B cell (primary cell): ENCODE measurements around the gene ALG10. TPM values are rescaled to one million over a fixed set of nuclear protein-coding genes. Genes with fewer than 3 reads are reported as not detected.
"Not testable (repeated sequence)": the region's sequence is repeated elsewhere in the genome, so short reads cannot be mapped to it uniquely, and the experiment has no call there.

ENCODE experiments used
- ATAC-seq: fragments of 200-7000 bp; cut with Tn5 transposase; one replicate; pipeline ENCODE4 v1.10.0; 2021; ENCODE audit warnings: low read depth, mild to moderate bottlenecking, moderate number of reproducible peaks, moderate library complexity
- CTCF ChIA-PET: fragments of 350-600 bp; sonication (Branson Sonifier 250); formaldehyde crosslinking; loops from one replicate; lab custom pipeline; 2021; ENCODE audit warnings: antibody characterized with exemption, inconsistent platforms; lab: Charles Lee
- POLR2A ChIA-PET: fragments of 350-600 bp; sonication (Branson Sonifier 250); formaldehyde crosslinking; loops from one replicate; lab custom pipeline; 2021; ENCODE audit warnings: antibody characterized with exemption; lab: Charles Lee
- DNase-seq: peaks from one replicate; pipeline ENCODE4 v3.0.0; 2013
- H2AFZ ChIP-seq: 2 replicates; pipeline ENCODE4 v1.6.1; 2012; ENCODE audit warnings: mild to moderate bottlenecking, low read depth, low read length; ENCODE audit not compliant: insufficient read depth, poor library complexity, severe bottlenecking
- H3K27ac ChIP-seq, 2 donors: 1 replicate in 1 of 2; 2 replicates in 1 of 2; pipeline ENCODE4 v1.5.1; 2012 to 2013; ENCODE audit warnings: low read length in 2 of 2, mild to moderate bottlenecking in 2 of 2, moderate library complexity in 1 of 2
- H3K27me3 ChIP-seq, 4 experiments: fragments of 200-600 bp in 1 of 4; sonication (generic) in 1 of 4; replicated peaks in 1 of 4; 1 replicate in 2 of 4; 2 replicates in 2 of 4; pipeline versions ENCODE4 v1.6.1 to v1.7.0; 2013 to 2016; ENCODE audit warnings: low read length in 3 of 4, mild to moderate bottlenecking in 2 of 4, mixed read lengths in 1 of 4, moderate library complexity in 1 of 4; ENCODE audit not compliant: insufficient read depth in 4 of 4, control insufficient read depth in 3 of 4; ENCODE audit errors: control extremely low read depth in 1 of 4
- H3K36me3 ChIP-seq, 2 experiments: replicated peaks in 1 of 2; 1 replicate in 1 of 2; 2 replicates in 1 of 2; pipeline versions ENCODE4 v1.6.1 to v1.7.1; 2013; ENCODE audit warnings: low read length in 1 of 2; ENCODE audit not compliant: insufficient read depth in 2 of 2, control insufficient read depth in 1 of 2; ENCODE audit errors: control extremely low read depth in 1 of 2, extremely low read depth in 1 of 2
- H3K4me1 ChIP-seq, 2 donors: fragments of 200-600 bp in 1 of 2; sonication (generic) in 1 of 2; 1 replicate in 1 of 2; 2 replicates in 1 of 2; pipeline versions ENCODE4 v1.5.1 to v1.6.1; 2013 to 2017; ENCODE audit warnings: low read length in 2 of 2; ENCODE audit not compliant: control insufficient read depth in 2 of 2, insufficient read depth in 2 of 2
- H3K4me2 ChIP-seq: replicated peaks from 2 replicates; pipeline ENCODE3; 2012; ENCODE audit warnings: mild to moderate bottlenecking, low read depth, low read length; ENCODE audit not compliant: poor library complexity, severe bottlenecking
- H3K4me3 ChIP-seq, 5 experiments: fragments of 200-600 bp in 1 of 5; sonication (generic) in 1 of 5; 1 replicate in 3 of 5; 2 replicates in 2 of 5; pipeline versions ENCODE4 v1.5.1 to v1.7.0; 2011 to 2016; ENCODE audit warnings: low read length in 4 of 5, mild to moderate bottlenecking in 4 of 5, low read depth in 2 of 5, control low read depth in 1 of 5, moderate library complexity in 1 of 5; ENCODE audit not compliant: insufficient read depth in 1 of 5; ENCODE audit errors: control extremely low read depth in 1 of 5, extremely low read depth in 1 of 5
- H3K79me2 ChIP-seq: fragments of 200-600 bp; sonication (generic); one replicate; pipeline ENCODE4 v1.6.0; 2016; ENCODE audit warnings: low read length; ENCODE audit not compliant: control insufficient read depth, insufficient read depth
- H3K9ac ChIP-seq: fragments of 200-600 bp; sonication (generic); 2 replicates; pipeline ENCODE4 v1.6.1; 2017; ENCODE audit warnings: mild to moderate bottlenecking, low read length, moderate library complexity
- H3K9me3 ChIP-seq, 3 donors: one replicate each; pipeline versions ENCODE4 v1.6.1 to v1.7.1; 2013; ENCODE audit warnings: low read length in 2 of 3; ENCODE audit not compliant: control insufficient read depth in 2 of 3, insufficient read depth in 1 of 3; ENCODE audit errors: control extremely low read depth in 1 of 3
- H4K20me1 ChIP-seq: 2 replicates; pipeline ENCODE4 v1.6.0; 2012; ENCODE audit warnings: mild to moderate bottlenecking, low read length; ENCODE audit not compliant: insufficient read depth, control insufficient read depth, poor library complexity, severe bottlenecking
- H3K27ac Mint-ChIP-seq: one replicate; pipeline ENCODE4 v1.8.0; 2021; ENCODE audit warnings: mixed read lengths
- H3K27me3 Mint-ChIP-seq: one replicate; pipeline ENCODE4 v1.8.0; 2021; ENCODE audit warnings: mixed read lengths
- H3K4me1 Mint-ChIP-seq: one replicate; pipeline ENCODE4 v1.8.0; 2021; ENCODE audit warnings: mixed read lengths
- H3K4me3 Mint-ChIP-seq: one replicate; pipeline ENCODE4 v1.8.0; 2021; ENCODE audit warnings: mixed read lengths
- H3K9me3 Mint-ChIP-seq: one replicate; pipeline ENCODE4 v1.8.0; 2022; ENCODE audit warnings: mixed read lengths; ENCODE audit not compliant: insufficient read depth
- CTCF ChIP-seq: fragments of 200-600 bp; IDR thresholded peaks from one replicate; pipeline ENCODE4 v1.8.0; 2022; ENCODE audit warnings: antibody characterized with exemption, mild to moderate bottlenecking
- EZH2 ChIP-seq: IDR thresholded peaks from 2 replicates; pipeline ENCODE4 v1.6.1; 2012; ENCODE audit warnings: borderline replicate concordance, low read depth, mild to moderate bottlenecking, moderate library complexity, low read length; ENCODE audit not compliant: insufficient read depth, poor library complexity, severe bottlenecking
- WGBS: methylation state at CpG from one replicate; pipeline ENCODE4 v1.1.5; 2013; ENCODE audit warnings: missing lambda C conversion rate; ENCODE audit not compliant: insufficient coverage; 5-methylcytosine and 5-hydroxymethylcytosine counted together
- intact Hi-C: fragments of 100-400 bp; cut with micrococcal nuclease; formaldehyde crosslinking; loops from one replicate; pipeline ENCODE4 v1.10.0; 2022
- polyA plus RNA-seq: library from polyadenylated mRNA; depleted of rRNA; stranded (reverse); fragments of >200 nt; gene quantifications from 2 replicates; pipeline ENCODE4 v1.2.3, GENCODE V29; 2012
- total RNA-seq, 2 donors: library from RNA; stranded (reverse); fragments of 120-200 nt in 1 of 2; gene quantifications; 1 replicate in 1 of 2; 2 replicates in 1 of 2; pipeline versions ENCODE4 v1.2.3 to v1.2.4, GENCODE V29; 2013 to 2022

The ALG10 gene
- total and polyA plus RNA-seq, 2 donors (not counting 1 experiment from before 2014, with no cell fraction given), result 3.0 to 17.0 TPM

- POLR2A ChIA-PET, H3K79me2 ChIP-seq, H2AFZ ChIP-seq, H3K27me3 ChIP-seq, H3K4me3 ChIP-seq, intact Hi-C loops, H3K27ac Mint-ChIP-seq, H3K9me3 ChIP-seq, CTCF ChIA-PET, H3K27ac ChIP-seq, H3K4me1 Mint-ChIP-seq, H3K36me3 ChIP-seq, H3K4me3 Mint-ChIP-seq, DNase-seq, H3K4me1 ChIP-seq, H4K20me1 ChIP-seq, H3K9me3 Mint-ChIP-seq, H3K4me2 ChIP-seq, ATAC-seq, H3K9ac ChIP-seq: not testable (repeated sequence)
- peaks cover 11% of the 10 kb centered on the region for H3K27me3 Mint-ChIP-seq
These were observed 13.5 kb upstream of the ALG10 start for GRCh38 chr12:34008835-34009234.

GRCh38 chr12:34016361-34016760 lies 5.9 kb upstream of the ALG10 start:
- intact Hi-C loops, result no loop called here

More at GRCh38 chr12:34016361-34016760, 5.9 kb upstream of the ALG10 start:
- no peaks in the 10 kb centered on the region for H3K79me2 ChIP-seq
- H3K4me1 ChIP-seq, result no peaks in the 10 kb centered on the region
- Mint-ChIP-seq H3K9me3 (no peaks in the 10 kb centered on the region), H3K27ac (no peak overlapping the region), H3K27me3 (peaks cover 23% of the 10 kb centered on the region), H3K4me1 (no peaks in the 10 kb centered on the region), H3K4me3 (no peak overlapping the region)
- no peak for DNase-seq
- no peak overlapping the region for H3K27ac ChIP-seq
- POLR2A ChIA-PET, result no interaction called here
- no peak overlapping the region for H2AFZ ChIP-seq
- H3K27me3 ChIP-seq, result peaks cover 0 to 10% (median 1%) of the 10 kb centered on the region in 4 experiments
- CTCF ChIA-PET, result no interaction called here
- H3K9ac ChIP-seq, result no peak overlapping the region
- no peak for TF ChIP-seq CTCF
- no peak for TF ChIP-seq EZH2
- no peak overlapping the region for H3K4me2 ChIP-seq
- no peak for ATAC-seq
- H3K36me3 ChIP-seq, result no peaks in the 10 kb centered on the region
- no peak overlapping the region for H3K4me3 ChIP-seq
- no peaks in the 10 kb centered on the region for H3K9me3 ChIP-seq
- WGBS, result 70% methylated on average over 2 of the region's 3 CpGs
- H4K20me1 ChIP-seq, result no peaks in the 10 kb centered on the region
